ENCODE data around the gene HOXA5. TPM values are rescaled to one million over a fixed set of nuclear protein-coding genes. Genes with fewer than 3 reads are reported as not detected.

Gene HOXA5
- total and polyA plus RNA-seq, 2 of the 8 experiments (the other 6 are each of a cell fraction or from before 2014, with no cell fraction given) = not detected

DNA sequence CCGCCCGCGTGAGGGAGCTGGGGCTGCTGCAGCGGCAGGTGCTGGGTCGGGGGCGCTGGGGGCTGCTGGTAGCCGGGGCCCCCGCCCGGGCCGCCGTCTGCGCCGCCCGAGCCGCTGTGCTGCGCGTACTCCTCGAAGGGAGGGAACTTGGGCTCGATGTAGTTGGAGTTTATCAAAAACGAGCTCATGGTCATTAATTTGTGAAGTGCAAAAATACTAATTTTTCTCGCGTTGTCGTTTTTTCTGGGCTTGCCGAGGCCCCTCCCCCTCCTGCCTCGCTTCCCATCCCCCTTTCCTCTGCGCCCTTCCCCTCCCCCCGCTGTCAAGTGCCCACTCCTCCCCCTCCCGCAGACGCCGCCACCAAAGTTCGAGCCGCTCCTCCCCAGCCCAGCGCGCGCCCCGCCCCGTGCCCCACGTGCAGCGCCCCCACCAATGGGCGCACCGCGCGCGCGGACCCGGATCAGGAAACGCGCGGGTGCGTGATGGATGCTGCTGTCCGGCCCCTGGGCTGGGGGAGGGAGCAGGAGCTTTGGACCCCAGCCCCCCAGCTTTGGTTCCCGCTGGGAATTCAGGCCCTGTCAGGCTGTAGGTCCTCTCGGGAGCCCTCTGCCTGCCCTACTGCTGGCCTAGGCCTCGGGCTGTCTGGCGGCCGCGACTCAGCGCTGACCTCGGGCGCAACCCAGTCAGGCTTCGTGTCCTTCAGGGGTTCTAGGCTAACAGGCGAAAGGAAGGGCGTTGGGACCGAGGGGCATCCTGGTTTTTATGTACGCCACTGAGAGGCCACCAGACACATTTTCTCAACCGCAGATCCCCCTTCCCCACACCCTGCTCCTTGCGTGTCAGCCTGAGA lies 12.7 kb downstream of the HOXA5 start, which contains the start of gene HOXA4:
Gene HOXA4 (minus strand): TSS at position 218 of the 850 bp plus-strand sequence. CDS start 24 bp downstream, at position 194.
- 4% methylated on average over 19 of the region's 67 CpGs; no CpG with 5 or more reads in 1 of the 2 experiments for WGBS, 2 experiments (ENCODE audit: extremely low coverage in 1 of 2, insufficient coverage in 1 of 2, insufficient read length in 1 of 2, insufficient replicate concordance in 2 of 2, low coverage in 1 of 2, low lambda C conversion rate in 2 of 2, missing lambda C conversion rate in 1 of 2)
- Histone ChIP-seq H3K9ac (replicated peaks in 1 of 4; ENCODE audit: extremely low read depth in 1 of 4, low read depth in 3 of 4, low read length in 3 of 4) (no peak within 1 kb of the TSS), H3K79me2 (ENCODE audit: control insufficient read depth in 1 of 2, insufficient read depth in 2 of 2, low read length in 2 of 2) (no peaks in the 10 kb centered on the region)
- TF ChIP-seq, protein P1, sequence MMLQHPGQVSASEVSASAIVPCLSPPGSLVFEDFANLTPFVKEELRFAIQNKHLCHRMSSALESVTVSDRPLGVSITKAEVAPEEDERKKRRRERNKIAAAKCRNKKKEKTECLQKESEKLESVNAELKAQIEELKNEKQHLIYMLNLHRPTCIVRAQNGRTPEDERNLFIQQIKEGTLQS (IDR thresholded peaks at IDR 0.05; ENCODE audit: insufficient read depth, low read depth, low read length) = peak; percentile 91
- TF ChIP-seq, protein P2, sequence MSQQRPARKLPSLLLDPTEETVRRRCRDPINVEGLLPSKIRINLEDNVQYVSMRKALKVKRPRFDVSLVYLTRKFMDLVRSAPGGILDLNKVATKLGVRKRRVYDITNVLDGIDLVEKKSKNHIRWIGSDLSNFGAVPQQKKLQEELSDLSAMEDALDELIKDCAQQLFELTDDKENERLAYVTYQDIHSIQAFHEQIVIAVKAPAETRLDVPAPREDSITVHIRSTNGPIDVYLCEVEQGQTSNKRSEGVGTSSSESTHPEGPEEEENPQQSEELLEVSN (IDR thresholded peaks at IDR 0.05) = peak; percentile 80
- TF ChIP-seq CREB1 (IDR thresholded peaks at IDR 0.05) (0 out of 2 replicates have a peak, but pooled peaks have one; percentile 45), PHF8 (conservative IDR thresholded peaks at IDR 0.05; ENCODE audit: low read depth, low read length) (0 out of 2 replicates have a peak, but pooled peaks have one; percentile 22), GABPA (IDR thresholded peaks at IDR 0.05; ENCODE audit: borderline replicate concordance, insufficient read depth, low read length) (no peak), RNF2 (IDR thresholded peaks at IDR 0.05; ENCODE audit: borderline replicate concordance, low read depth, low read length, missing control alignments, poor library complexity, severe bottlenecking) (peak; percentile 94), BACH1 (IDR thresholded peaks at IDR 0.05; ENCODE audit: low read length) (0 out of 2 replicates have a peak, but pooled peaks have one; percentile 19), POLR2AphosphoS5 (IDR thresholded peaks at IDR 0.05; ENCODE audit: low read depth, low read length) (no peak)

More for the DNA sequence above, 12.7 kb downstream of the HOXA5 start, which contains the start of gene HOXA4:
- DNase-seq (ENCODE audit: low read depth in 1 of 2, low spot score in 2 of 2) (peak in 1 of 2 experiments; percentile 91), FAIRE-seq (no peak)
- peaks cover 4% of the 10 kb centered on the region; the same call in 1 of the 2 replicates for H3K23me2 ChIP-seq (ENCODE audit: low read depth, low read length)
- H3K4me1 ChIP-seq (replicated peaks in 1 of 4; ENCODE audit: control insufficient read depth in 3 of 4, insufficient read depth in 4 of 4, low read length in 3 of 4) = peaks cover 0 to 4% (median 2%) of the 10 kb centered on the region in 4 experiments; a peak in 4 of 7 replicates
- no peaks in the 10 kb centered on the region for H3K79me1 ChIP-seq (ENCODE audit: low read depth, low read length)
- peaks cover 0 to 16% (median 0%) of the 10 kb centered on the region in 4 experiments; a peak in 2 of 8 replicates for H3K36me3 ChIP-seq (ENCODE audit: control insufficient read depth in 2 of 4, insufficient read depth in 4 of 4, low read length in 3 of 4)
- H2BK5ac ChIP-seq (ENCODE audit: low read depth, low read length) = no peak within 1 kb of the TSS
- H3K23ac ChIP-seq (ENCODE audit: insufficient read length) = no peak within 1 kb of the TSS
- no peak within 1 kb of the TSS for H2BK120ac ChIP-seq (replicated peaks; ENCODE audit: low read depth, low read length)
- H3K4ac ChIP-seq (replicated peaks; ENCODE audit: insufficient read length, low read depth, low read length) = no peak within 1 kb of the TSS
- no peak within 1 kb of the TSS for H3K56ac ChIP-seq (replicated peaks; ENCODE audit: insufficient read length, low read depth, low read length)
- no peak within 1 kb of the TSS for H3K27ac ChIP-seq (ENCODE audit: low read depth, low read length)
- no peak within 1 kb of the TSS for H4K5ac ChIP-seq (ENCODE audit: insufficient read length, low read depth, low read length)
- peak within 1 kb of the TSS; percentile 19 to 60 (median 36); a peak in 7 of 8 replicates for H3K4me3 ChIP-seq (ENCODE audit: extremely low read depth in 1 of 4, insufficient read depth in 2 of 4, low read depth in 3 of 4, low read length in 4 of 4)
- ChIA-PET CTCF (ENCODE audit: partially characterized antibody) (interaction anchor here (0.8 to 2.7 kb wide), 11 partner anchors 11 to 444 kb away, joined by 3 to 13 read pairs (median 3); partner anchors contain the start of genes HOXA3, HOXA5 and HOXA9), POLR2A (ENCODE audit: partially characterized antibody) (no interaction called here)
- H2AK5ac ChIP-seq (ENCODE audit: low read depth, low read length) = no peak within 1 kb of the TSS
- no peak within 1 kb of the TSS for H2AFZ ChIP-seq (ENCODE audit: low read length)
- H4K8ac ChIP-seq (ENCODE audit: extremely low read depth, insufficient read depth, low read length) = no peak within 1 kb of the TSS
- H4K91ac ChIP-seq (replicated peaks; ENCODE audit: insufficient read length, low read length) = no peak within 1 kb of the TSS
- H4K20me1 ChIP-seq (replicated peaks in 1 of 2; ENCODE audit: control insufficient read depth in 1 of 2, insufficient read depth in 2 of 2, low read length in 2 of 2) = peaks cover 11 to 28% of the 10 kb centered on the region in 2 experiments
- H2BK12ac ChIP-seq (ENCODE audit: low read depth, low read length) = no peak within 1 kb of the TSS
- no peak within 1 kb of the TSS for H2BK15ac ChIP-seq (ENCODE audit: low read length)
- H3K14ac ChIP-seq (ENCODE audit: insufficient read length) = no peak within 1 kb of the TSS
- H3K4me2 ChIP-seq (ENCODE audit: insufficient read depth in 1 of 2, low read depth in 2 of 2, low read length in 2 of 2) = peak within 1 kb of the TSS; percentile 56 to 63
- peaks cover 97 to 100% (median 100%) of the 10 kb centered on the region in 4 experiments for H3K27me3 ChIP-seq (replicated peaks in 1 of 4; ENCODE audit: control insufficient read depth in 3 of 4, extremely low read depth in 1 of 4, insufficient read depth in 3 of 4, low read length in 3 of 4)
- H2BK20ac ChIP-seq (ENCODE audit: low read length) = no peak within 1 kb of the TSS
- no peak within 1 kb of the TSS for H3K18ac ChIP-seq (ENCODE audit: extremely low read depth, low read length)
- H3K9me3 ChIP-seq (ENCODE audit: insufficient read depth in 2 of 2, low read depth in 1 of 2, low read length in 1 of 2) = peaks cover 0 to 4% of the 10 kb centered on the region in 2 experiments; a peak in 1 of 4 replicates
